VCaP (cell line): ENCODE results near the gene CD1C.
A peak's percentile ranks its signal among the peaks of the same experiment; 100 is the strongest.
"Not testable (repeated sequence)": the region's sequence is repeated elsewhere in the genome, so short reads cannot be mapped to it uniquely, and the experiment has no call there.

Experiments
- H3K27ac ChIP-seq: fragments of 450-650 bp; 2 replicates; pipeline ENCODE4 v1.5.1; 2017
- TF ChIP-seq, protein P1 (sequence below): fragments of 450-650 bp; conservative IDR thresholded peaks from 2 replicates; pipeline ENCODE4 v1.5.1; 2017; ENCODE audit warnings: mild to moderate bottlenecking, moderate library complexity

CD1C gene

DNA sequence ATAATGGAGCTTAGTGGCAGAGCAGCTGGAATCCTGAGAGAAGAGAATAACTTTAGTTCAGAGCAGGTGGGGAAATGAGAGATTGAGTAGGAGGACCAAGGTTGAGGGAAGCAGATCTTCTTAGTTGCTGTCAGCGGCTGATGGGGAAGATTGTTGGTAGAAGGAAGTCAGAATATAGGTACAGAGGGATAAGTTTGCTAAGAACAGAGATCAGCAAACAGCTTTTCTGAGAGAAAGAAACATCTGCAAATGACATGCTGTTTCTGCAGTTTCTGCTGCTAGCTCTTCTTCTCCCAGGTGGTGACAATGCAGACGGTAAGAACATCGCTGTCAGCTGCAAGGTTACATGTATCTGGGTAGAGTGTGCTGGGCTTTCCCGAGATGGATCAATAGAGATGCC is at the start of gene CD1C:
TSS of gene CD1C (plus strand) at position 113 of the 400 bp plus-strand sequence. CDS start at position 255, 142 bp downstream.
- TF ChIP-seq, protein P1, sequence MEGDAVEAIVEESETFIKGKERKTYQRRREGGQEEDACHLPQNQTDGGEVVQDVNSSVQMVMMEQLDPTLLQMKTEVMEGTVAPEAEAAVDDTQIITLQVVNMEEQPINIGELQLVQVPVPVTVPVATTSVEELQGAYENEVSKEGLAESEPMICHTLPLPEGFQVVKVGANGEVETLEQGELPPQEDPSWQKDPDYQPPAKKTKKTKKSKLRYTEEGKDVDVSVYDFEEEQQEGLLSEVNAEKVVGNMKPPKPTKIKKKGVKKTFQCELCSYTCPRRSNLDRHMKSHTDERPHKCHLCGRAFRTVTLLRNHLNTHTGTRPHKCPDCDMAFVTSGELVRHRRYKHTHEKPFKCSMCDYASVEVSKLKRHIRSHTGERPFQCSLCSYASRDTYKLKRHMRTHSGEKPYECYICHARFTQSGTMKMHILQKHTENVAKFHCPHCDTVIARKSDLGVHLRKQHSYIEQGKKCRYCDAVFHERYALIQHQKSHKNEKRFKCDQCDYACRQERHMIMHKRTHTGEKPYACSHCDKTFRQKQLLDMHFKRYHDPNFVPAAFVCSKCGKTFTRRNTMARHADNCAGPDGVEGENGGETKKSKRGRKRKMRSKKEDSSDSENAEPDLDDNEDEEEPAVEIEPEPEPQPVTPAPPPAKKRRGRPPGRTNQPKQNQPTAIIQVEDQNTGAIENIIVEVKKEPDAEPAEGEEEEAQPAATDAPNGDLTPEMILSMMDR = no peak
- H3K27ac ChIP-seq = no peak within 1 kb of the TSS

- TF ChIP-seq, protein P1 = peak; percentile 64
These were observed 43.1 kb upstream of the CD1C start for GRCh38 chr1:158246650-158247049.

GRCh38 chr1:158248118-158248517 is 41.6 kb upstream of the CD1C start:
- no peak overlapping the region for H3K27ac ChIP-seq
- TF ChIP-seq, protein P1 = no peak

More at GRCh38 chr1:158246650-158247049, 43.1 kb upstream of the CD1C start:
- H3K27ac ChIP-seq = no peak overlapping the region

- TF ChIP-seq, protein P1 = no peak
- no peak overlapping the region for H3K27ac ChIP-seq
These were observed 41.0 kb upstream of the CD1C start for GRCh38 chr1:158248771-158249170.

DNA sequence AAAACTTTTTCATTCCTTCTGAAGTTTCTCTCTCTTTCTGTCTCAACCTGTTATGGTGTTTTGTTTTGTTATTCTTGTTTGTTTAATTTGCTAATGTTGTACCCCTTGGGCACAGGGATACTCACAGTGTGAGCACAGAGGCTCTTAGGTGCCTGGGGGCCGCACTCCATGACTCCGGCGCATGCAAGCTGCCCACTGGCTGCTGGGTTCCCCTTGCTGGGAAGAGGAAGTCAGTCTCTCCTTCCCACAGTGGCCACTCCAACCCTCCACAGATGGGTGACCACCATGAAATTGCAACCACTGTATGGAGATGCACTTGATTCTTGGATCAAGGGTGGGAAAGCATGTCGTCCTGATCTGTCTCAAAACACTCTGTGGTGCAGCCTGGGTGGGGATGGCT is 40.1 kb upstream of the CD1C start:
- no peak overlapping the region for H3K27ac ChIP-seq
- TF ChIP-seq, protein P1 = no peak

GRCh38 chr1:158251163-158251562 is 38.6 kb upstream of the CD1C start:
- TF ChIP-seq, protein P1 = no peak
- no peak overlapping the region for H3K27ac ChIP-seq

DNA sequence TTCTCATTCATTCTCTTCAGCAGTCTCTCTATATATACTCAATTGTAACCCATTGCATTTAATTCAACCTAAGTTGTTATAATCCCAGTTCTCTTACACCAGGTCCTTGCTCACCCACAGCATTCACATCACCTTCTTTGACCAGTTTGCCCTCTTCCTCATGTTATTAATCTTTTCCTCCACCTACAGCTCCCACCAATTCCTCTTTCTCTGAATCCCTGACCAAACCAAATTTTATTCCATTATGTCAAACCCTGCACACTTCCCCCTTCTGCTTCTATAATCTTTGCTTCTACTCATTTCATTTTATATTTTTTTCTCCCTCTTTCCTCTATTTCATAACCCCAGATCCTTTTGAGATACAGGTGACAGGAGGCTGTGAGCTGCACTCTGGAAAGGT is 34.1 kb upstream of the CD1C start:
- TF ChIP-seq, protein P1 = no peak
- H3K27ac ChIP-seq = no peak overlapping the region

- not testable (repeated sequence) for H3K27ac ChIP-seq
These were observed 33.0 kb upstream of the CD1C start for GRCh38 chr1:158256747-158257146.
